DMS 273 (cell line): ENCODE measurements around the gene CD200R1L.
A peak's percentile ranks its signal among the peaks of the same experiment; 100 is the strongest.
"Not testable (repeated sequence)": the region's sequence is repeated elsewhere in the genome, so short reads cannot be mapped to it uniquely, and the experiment has no call there.

Experiments
- DNase-seq: peaks from one replicate; lab custom pipeline; 2025; ENCODE audit not compliant: unreplicated experiment; lab: John Stamatoyannopoulos, UW

Gene CD200R1L, protein sequence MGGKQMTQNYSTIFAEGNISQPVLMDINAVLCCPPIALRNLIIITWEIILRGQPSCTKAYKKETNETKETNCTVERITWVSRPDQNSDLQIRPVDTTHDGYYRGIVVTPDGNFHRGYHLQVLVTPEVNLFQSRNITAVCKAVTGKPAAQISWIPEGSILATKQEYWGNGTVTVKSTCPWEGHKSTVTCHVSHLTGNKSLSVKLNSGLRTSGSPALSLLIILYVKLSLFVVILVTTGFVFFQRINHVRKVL

DNA sequence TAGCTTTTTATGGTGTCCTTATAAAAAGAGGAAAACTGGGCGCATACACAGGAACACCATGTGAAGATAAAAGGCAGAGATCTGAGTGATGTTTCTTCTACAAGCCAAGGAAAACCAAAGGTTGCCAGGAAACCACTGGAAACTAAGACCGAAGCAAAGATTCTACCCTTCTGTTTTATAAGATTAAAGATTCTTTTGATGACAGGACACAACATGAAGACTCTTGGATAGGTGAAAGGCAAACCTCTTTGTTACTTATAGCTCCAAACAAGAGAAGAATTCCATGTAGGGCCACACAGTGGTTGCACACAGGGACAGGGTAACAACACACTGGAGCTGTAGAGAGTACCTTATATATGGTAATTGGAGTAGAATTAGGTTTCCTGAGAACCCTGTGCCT, at the start of gene CD200R1L:
Gene CD200R1L (minus strand): TSS at position 101 of the 400 bp plus-strand sequence. CDS start 17,497 bp downstream, outside the sequence.
- no peak for DNase-seq

DNA sequence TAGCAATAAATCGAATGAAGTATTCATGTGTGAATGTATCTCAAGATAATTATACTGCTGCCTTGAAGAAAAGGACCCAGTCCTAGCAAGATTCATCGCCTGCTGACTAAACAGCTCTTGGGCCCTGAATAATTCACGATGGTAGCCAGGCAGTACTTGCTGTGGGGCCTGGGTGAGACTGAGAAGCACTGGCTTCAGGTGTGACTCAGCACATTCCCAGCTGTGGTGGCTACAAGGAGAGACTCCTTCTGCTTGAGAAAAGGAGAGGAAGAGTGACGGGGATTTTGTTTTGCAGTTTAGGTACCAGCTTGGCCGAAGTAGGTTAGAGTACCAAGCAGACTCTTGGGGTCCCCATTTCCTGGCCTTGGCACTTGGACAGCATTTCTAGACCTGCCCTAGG, 47.6 kb upstream of the CD200R1L start:
- peak; percentile 6 for DNase-seq

DNA sequence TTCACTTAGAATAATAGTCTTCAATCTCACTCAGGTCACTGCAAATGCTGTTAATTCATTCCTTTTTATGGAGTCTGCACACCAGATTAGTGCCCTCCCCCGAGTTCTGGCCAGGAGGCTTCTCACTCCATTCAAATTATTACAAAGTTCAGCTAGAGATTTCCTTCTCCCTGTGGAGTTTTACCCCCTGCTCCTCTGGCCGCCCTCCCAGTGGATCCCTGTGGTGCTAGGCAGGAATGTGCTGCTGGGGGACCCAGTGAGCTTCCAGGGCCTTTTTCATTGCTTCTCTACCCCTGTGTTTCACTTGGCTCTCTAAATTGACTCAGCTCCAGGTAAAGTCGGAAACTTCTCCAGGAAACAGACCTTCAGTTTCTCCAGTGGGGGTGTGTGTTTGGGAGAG, 42.7 kb upstream of the CD200R1L start:
- DNase-seq: no peak

GRCh38 chr3:112888381-112889085, 41.9 kb upstream of the CD200R1L start:
- DNase-seq: no peak

DNA sequence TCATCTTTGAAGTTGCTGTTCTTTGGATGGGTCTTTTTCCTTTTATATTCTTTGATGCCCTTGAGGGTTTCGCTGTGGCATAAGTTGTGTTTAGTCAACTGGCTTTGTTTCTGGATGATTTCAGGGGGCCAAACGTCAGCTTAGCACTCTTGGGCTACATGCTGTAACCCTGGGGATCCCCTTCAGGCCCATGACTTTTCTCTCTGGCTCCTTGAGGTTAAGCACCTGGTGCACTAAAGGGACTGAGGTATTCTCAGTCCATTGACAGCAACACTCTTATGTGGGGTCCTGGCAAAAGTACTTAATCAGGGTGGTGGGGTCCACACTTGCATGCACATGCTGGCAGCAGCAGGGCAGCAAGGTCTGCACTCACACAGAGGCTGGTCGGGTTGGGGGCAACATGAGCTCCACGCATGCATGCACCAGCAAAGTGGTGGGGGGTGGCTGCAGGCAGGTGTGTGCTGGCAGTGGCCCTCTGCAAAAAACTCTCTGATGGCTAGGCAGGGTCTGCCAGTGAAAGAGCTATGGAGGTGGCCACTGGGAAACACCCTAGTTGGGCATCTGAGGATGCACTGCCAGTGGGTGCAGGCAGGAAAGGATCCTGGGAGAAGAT, 38.1 kb upstream of the CD200R1L start:
- DNase-seq: no peak

GRCh38 chr3:112881891-112882290, 35.2 kb upstream of the CD200R1L start:
- no peak for DNase-seq

GRCh38 chr3:112875561-112875960, 28.9 kb upstream of the CD200R1L start:
- no peak for DNase-seq

- no peak for DNase-seq
Observed at GRCh38 chr3:112874725-112875124, 28.1 kb upstream of the CD200R1L start.

DNA sequence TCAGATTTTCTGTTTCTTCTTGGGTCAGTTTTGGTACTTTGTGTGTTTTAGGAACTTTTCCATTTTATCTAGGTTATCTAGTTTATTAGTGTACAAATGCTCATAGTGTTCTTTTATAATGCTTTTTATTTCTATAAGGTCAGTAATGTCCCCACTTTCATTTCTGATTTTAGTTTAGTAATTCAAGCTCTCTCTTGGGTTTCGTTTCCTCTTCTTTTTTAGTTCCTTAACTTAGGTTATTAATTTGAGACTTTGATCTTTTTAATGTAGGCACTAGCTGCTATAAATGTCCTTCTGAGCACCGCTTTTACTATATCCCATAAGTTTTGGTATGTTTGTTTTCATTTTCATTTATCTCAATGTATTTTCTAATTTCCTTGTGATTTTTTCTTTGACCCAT, 27.0 kb upstream of the CD200R1L start:
- DNase-seq: no peak

- DNase-seq: no peak
Observed at GRCh38 chr3:112871735-112872134, 25.1 kb upstream of the CD200R1L start.

- no peak for DNase-seq
Observed at GRCh38 chr3:112865757-112866156, 19.1 kb upstream of the CD200R1L start.

DNA sequence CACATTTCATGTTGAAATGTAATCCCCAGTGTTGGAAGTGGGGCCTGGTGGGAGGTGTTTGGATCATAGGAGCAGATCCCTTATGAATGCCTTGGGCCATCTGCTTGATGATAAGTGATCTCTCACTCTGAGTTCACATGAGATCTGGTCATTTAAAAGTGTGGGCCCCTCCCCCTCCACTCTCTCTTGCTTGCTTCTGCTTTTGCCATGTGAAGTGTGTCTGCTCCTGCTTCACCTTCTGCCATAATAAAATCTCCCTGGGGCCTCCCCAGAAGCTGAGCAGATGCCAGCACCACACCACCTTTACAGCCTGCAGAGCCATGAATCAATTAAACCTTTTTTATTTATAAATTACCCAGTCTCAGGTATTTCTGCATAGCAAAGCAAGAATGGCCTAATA, 14.2 kb upstream of the CD200R1L start:
- peak; percentile 88 for DNase-seq

DNA sequence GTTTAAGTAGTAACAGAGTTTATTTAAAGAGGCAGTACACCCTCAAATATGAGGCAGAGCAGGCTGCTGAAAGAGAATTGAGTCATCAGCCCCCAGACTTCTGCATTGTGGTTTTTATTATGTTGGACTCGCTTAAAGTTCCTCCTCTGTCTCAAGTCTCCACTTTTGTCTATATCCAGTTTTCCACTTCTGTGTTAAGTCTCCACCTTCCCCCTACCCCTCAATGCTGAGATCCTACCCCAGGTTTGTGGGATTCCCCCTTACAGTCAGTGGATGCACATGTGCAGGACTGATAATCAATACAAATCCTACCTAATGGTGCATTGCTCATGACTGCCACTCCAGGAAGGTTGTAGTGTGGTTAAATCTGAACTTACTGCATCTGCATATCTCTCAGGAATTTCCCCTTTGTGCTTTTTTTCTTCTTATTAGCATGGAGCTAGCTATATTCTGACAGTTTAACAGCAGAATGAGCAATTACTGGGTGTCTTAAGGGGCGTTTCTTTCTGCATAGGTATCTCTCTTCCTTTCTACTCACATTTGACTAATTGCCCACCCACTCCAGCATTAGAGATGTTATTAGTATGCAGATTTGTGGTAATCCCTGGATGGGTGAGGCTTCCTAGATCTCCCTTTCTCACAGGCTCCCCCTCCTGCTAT, 11.9 kb upstream of the CD200R1L start:
- no peak for DNase-seq

- DNase-seq: no peak
Observed at GRCh38 chr3:112857526-112857925, 10.9 kb upstream of the CD200R1L start.

- no peak for DNase-seq
Observed at GRCh38 chr3:112856537-112856936, 9.9 kb upstream of the CD200R1L start.

DNA sequence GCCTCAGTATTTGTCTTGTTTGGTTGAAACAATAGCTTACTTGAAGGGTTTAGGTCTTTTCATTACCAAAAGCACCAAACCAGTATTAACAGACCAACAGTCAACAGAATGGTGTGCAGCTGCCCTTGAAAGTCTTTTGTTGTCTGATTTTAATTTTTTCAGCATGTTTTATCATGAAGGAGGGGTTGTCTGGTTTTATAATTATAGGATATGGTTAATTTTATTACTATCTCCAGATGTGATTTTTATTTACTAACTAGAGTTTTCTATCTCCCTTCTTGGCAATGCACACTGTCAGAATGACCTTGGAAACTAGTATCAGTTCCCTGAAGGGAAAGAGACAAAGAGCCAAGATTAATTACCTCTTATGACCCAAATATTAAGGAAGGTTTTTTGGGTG, 9.2 kb upstream of the CD200R1L start:
- no peak for DNase-seq

DNA sequence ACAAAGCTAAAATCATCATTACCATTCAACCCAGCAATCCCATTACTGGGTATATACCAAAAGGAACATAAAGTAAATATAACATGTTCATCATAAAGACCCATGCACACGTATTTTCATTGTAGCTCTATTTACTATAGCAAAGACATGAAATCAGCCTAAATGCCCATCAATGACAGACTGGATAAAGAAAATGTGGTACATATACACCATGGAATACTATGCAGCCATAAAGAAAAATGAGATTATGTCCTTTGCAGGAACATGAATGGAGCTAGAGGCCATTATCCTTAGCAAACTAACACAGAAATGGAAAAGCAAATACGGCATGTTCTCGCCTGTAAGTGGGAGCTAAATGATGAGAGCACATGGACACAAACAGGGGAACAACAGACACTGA, 8.4 kb upstream of the CD200R1L start:
- not testable (repeated sequence) for DNase-seq

DNA sequence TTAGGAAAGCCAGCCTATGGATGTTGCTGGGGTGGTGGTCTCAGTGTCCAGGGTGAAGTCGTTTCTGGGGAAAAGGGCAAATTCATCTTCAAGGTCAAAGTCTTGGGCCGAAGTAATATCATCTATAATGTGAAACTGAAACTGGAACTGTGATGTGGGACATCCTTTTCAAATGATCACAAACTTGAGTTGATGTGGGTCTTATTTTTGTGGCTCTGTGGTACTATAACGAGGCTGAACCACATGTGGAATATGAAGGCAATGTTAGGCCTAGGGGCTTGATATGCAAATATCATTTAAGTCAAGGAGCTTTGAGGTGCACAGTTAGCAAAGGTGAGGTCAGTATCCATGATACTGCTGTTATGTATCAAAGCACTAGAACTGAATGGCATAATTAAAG, 1.5 kb upstream of the CD200R1L start:
- no peak for DNase-seq

DNA sequence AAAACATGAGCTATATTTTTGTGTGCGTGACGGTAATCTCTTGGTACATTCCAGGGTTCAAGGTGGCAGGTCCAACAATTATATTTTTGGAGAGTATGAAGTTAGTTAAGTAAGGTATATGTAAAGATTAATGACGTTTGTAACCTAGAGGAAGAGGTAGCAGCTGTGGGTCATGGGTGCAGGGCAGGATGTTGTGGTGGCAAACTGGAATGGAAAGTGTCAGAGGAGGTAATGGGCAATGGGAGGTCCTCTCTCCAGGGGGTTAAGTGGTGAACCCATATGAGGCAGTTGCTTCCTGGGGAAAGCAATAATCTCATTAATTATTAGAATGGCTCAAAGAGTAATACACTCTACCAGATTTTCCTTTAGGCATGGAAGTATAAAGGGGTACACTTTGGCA, 1.0 kb upstream of the CD200R1L start:
- DNase-seq: no peak

GRCh38 chr3:112845772-112846171, 892 bp downstream of the CD200R1L start:
- no peak for DNase-seq

- peak; percentile 9 for DNase-seq
Observed at GRCh38 chr3:112829046-112829445, 17.6 kb downstream of the CD200R1L start.
